Panc1 (cell line): ENCODE measurements around the gene ADCY2. TPM values are rescaled to one million over a fixed set of nuclear protein-coding genes. Genes with fewer than 3 reads are reported as not detected.

ENCODE experiments used
- ATAC-seq: fragments of 200-7000 bp; cut with Tn5 transposase; 2 replicates; pipeline ENCODE4 v1.9.1; 2020; ENCODE audit warnings: mild to moderate bottlenecking, moderate library complexity
- BruUV-seq: library from RNA; stranded (reverse); fragments of 400-500 nt; replicated peaks from 2 replicates; lab custom pipeline; 2021; lab: Mats Ljungman, UMichigan
- CTCF ChIA-PET: fragments of 300-600 bp; sonication (Branson Sonifier 250); formaldehyde crosslinking; loops from one replicate; lab custom pipeline; 2022; ENCODE audit warnings: antibody characterized with exemption; lab: Charles Lee
- POLR2A ChIA-PET: fragments of 300-600 bp; sonication (Branson Sonifier 250); formaldehyde crosslinking; loops from one replicate; lab custom pipeline; 2022; ENCODE audit warnings: antibody characterized with exemption; lab: Charles Lee
- DNase-seq: peaks from one replicate; pipeline ENCODE4 v3.0.0-alpha.2; 2010; ENCODE audit warnings: low read depth, low spot score
- H3K27ac ChIP-seq: 2 replicates; pipeline ENCODE4 v1.5.1; 2011; ENCODE audit warnings: mild to moderate bottlenecking, low read length, inconsistent platforms
- H3K27me3 ChIP-seq: fragments of 200-500 bp; sonication (Bioruptor generic); 2 replicates; pipeline ENCODE4 v1.6.0; 2014; ENCODE audit warnings: low read length, inconsistent platforms; ENCODE audit not compliant: control insufficient read depth, insufficient read depth
- H3K36me3 ChIP-seq: fragments of 200-500 bp; sonication (Bioruptor generic); 2 replicates; pipeline ENCODE4 v1.5.1; 2014; ENCODE audit warnings: inconsistent platforms, mild to moderate bottlenecking, low read length, moderate library complexity; ENCODE audit not compliant: control insufficient read depth, insufficient read depth
- H3K4me1 ChIP-seq: 2 replicates; pipeline ENCODE4 v1.5.1; 2011; ENCODE audit warnings: inconsistent platforms, mild to moderate bottlenecking, low read length, moderate library complexity; ENCODE audit not compliant: control insufficient read depth, insufficient read depth
- H3K4me3 ChIP-seq, 2 experiments: 2 replicates each; pipeline ENCODE4 v1.5.1; 2011 to 2012; ENCODE audit warnings: low read depth in 2 of 2, low read length in 2 of 2, mild to moderate bottlenecking in 2 of 2, inconsistent platforms in 1 of 2, moderate library complexity in 1 of 2
- H3K9me3 ChIP-seq: fragments of 200-500 bp; sonication (Bioruptor generic); 2 replicates; pipeline ENCODE4 v1.5.1; 2014; ENCODE audit warnings: low read depth, mild to moderate bottlenecking, inconsistent platforms, low read length, moderate library complexity; ENCODE audit not compliant: control insufficient read depth, insufficient read depth
- POLR2AphosphoS5 ChIP-seq: IDR thresholded peaks from 2 replicates; pipeline ENCODE4 v1.6.1; 2012; ENCODE audit warnings: mild to moderate bottlenecking, low read depth, low read length, moderate library complexity
- SIN3A ChIP-seq: IDR thresholded peaks from 2 replicates; pipeline ENCODE4 v1.6.1; 2012; ENCODE audit warnings: low read depth, mild to moderate bottlenecking, low read length, moderate library complexity, borderline replicate concordance; ENCODE audit not compliant: insufficient read depth
- TCF7L2 ChIP-seq: IDR thresholded peaks from 2 replicates; pipeline ENCODE4 v1.6.1; 2011; ENCODE audit warnings: mild to moderate bottlenecking, low read depth, low read length, inconsistent platforms
- in situ Hi-C: cut with HindIII; loops from 2 replicates; pipeline ENCODE4 v1.10.0; 2016; ENCODE audit warnings: low sequenced_read_pairs, low pct_unique_long_range_greater_than_20kb
- intact Hi-C: fragments of 100-400 bp; cut with micrococcal nuclease; formaldehyde crosslinking; loops from one replicate; pipeline ENCODE4 v1.10.0; 2022; ENCODE audit not compliant: unreplicated experiment
- total RNA-seq: library from RNA; stranded (reverse); gene quantifications from one replicate; pipeline ENCODE4 v1.2.1, GENCODE V29; 2021; ENCODE audit not compliant: unreplicated experiment
- TF ChIP-seq, protein P1 (sequence below), 2 experiments: IDR thresholded peaks; 2 replicates each; pipeline ENCODE4 v1.6.1; 2011 to 2012; ENCODE audit warnings: low read depth in 2 of 2, control low read depth in 1 of 2, low read length in 1 of 2, mild to moderate bottlenecking in 1 of 2, moderate library complexity in 1 of 2; ENCODE audit not compliant: insufficient read depth in 1 of 2
- TF ChIP-seq, protein P2 (sequence below): fragments of 450-650 bp; IDR thresholded peaks from 2 replicates; pipeline ENCODE4 v1.5.1; 2017; ENCODE audit warnings: mild to moderate bottlenecking

The ADCY2 gene
- total RNA-seq, 1 experiment from 2014 or later = 0.13 TPM

DNA sequence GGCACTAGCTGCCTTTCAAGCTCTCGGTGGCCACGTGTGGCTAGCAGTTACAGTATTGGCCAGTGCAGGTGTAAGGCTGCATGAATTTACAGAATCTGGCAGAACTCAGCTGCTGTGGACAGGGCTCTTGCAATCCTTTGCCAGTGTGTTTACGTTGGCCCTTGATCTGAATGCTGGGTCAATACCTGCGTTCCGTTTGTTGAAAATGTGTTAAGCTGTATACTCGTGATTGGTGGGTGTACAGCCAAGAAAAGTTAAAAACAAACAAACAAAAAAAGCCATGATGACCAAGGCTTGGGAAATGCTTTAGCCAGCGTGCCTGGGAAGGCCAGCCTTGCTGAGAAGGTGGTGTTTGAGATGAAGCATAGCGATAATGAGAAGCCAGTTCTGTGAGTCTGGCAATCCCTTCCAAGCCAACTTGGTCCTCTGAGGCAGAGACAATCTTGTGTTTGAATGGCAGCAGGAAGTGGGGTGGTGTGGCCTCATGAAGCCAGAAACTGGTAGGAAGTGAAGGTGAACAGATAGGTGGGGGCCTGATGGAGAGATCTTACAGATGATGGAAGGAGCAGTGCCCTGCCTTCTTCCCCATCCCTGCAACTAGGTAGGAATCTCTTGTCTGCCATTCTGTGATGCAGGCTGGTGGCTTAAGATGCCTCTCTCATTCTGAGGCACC, 455.8 kb downstream of the ADCY2 start:
- BruUV-seq = no TSS peak
- 0 out of 2 replicates have a peak, but pooled peaks have one; percentile 28 for ATAC-seq
- intact Hi-C loops (no loop called here), in situ Hi-C loops (no loop called here)
- CTCF ChIA-PET = no interaction called here
- no peak for TF ChIP-seq SIN3A
- TF ChIP-seq TCF7L2 = no peak
- TF ChIP-seq, protein P1, sequence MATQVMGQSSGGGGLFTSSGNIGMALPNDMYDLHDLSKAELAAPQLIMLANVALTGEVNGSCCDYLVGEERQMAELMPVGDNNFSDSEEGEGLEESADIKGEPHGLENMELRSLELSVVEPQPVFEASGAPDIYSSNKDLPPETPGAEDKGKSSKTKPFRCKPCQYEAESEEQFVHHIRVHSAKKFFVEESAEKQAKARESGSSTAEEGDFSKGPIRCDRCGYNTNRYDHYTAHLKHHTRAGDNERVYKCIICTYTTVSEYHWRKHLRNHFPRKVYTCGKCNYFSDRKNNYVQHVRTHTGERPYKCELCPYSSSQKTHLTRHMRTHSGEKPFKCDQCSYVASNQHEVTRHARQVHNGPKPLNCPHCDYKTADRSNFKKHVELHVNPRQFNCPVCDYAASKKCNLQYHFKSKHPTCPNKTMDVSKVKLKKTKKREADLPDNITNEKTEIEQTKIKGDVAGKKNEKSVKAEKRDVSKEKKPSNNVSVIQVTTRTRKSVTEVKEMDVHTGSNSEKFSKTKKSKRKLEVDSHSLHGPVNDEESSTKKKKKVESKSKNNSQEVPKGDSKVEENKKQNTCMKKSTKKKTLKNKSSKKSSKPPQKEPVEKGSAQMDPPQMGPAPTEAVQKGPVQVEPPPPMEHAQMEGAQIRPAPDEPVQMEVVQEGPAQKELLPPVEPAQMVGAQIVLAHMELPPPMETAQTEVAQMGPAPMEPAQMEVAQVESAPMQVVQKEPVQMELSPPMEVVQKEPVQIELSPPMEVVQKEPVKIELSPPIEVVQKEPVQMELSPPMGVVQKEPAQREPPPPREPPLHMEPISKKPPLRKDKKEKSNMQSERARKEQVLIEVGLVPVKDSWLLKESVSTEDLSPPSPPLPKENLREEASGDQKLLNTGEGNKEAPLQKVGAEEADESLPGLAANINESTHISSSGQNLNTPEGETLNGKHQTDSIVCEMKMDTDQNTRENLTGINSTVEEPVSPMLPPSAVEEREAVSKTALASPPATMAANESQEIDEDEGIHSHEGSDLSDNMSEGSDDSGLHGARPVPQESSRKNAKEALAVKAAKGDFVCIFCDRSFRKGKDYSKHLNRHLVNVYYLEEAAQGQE (IDR thresholded peaks at IDR 0.05; ENCODE audit: insufficient read depth in 1 of 2, low read depth in 2 of 2, low read length in 1 of 2) = no peak
- TF ChIP-seq POLR2AphosphoS5 = no peak
- TF ChIP-seq, protein P2, sequence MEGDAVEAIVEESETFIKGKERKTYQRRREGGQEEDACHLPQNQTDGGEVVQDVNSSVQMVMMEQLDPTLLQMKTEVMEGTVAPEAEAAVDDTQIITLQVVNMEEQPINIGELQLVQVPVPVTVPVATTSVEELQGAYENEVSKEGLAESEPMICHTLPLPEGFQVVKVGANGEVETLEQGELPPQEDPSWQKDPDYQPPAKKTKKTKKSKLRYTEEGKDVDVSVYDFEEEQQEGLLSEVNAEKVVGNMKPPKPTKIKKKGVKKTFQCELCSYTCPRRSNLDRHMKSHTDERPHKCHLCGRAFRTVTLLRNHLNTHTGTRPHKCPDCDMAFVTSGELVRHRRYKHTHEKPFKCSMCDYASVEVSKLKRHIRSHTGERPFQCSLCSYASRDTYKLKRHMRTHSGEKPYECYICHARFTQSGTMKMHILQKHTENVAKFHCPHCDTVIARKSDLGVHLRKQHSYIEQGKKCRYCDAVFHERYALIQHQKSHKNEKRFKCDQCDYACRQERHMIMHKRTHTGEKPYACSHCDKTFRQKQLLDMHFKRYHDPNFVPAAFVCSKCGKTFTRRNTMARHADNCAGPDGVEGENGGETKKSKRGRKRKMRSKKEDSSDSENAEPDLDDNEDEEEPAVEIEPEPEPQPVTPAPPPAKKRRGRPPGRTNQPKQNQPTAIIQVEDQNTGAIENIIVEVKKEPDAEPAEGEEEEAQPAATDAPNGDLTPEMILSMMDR = no peak
- no peak for DNase-seq
- H3K4me3 ChIP-seq = peak overlapping the region in 1 of 2 experiments; percentile 53; a peak in 1 of 4 replicates
- H3K27me3 ChIP-seq = no peaks in the 10 kb centered on the region
- no peaks in the 10 kb centered on the region; the same call in 1 of the 2 replicates for H3K4me1 ChIP-seq
- H3K36me3 ChIP-seq = no peaks in the 10 kb centered on the region
- no peaks in the 10 kb centered on the region for H3K9me3 ChIP-seq
- no peak overlapping the region for H3K27ac ChIP-seq
- POLR2A ChIA-PET = no interaction called here

DNA sequence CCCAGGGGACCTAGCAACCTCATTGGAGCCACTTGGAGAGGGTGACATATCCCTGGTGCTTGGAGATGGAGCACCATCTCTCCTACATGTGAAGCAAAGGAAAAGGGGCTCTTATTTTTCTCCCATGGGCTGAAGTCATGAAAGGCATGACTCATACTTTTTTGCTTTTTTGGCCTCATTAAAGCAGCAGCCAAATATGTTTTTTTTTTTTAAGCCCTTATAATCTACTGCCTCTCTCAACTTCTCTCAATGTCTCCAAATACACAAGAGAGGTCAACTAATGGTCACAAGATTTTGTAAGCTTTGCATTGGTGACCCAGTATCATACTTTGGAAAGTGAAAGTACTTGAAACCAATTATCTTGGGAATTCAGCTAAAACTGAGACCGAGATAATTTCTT, 456.6 kb downstream of the ADCY2 start:
- in situ Hi-C loops = no loop called here
- no peak for ATAC-seq
- H3K9me3 ChIP-seq = no peaks in the 10 kb centered on the region
- ChIA-PET CTCF (no interaction called here), POLR2A (no interaction called here)
- no peak for DNase-seq
- H3K27me3 ChIP-seq = no peaks in the 10 kb centered on the region
- no TSS peak for BruUV-seq
- H3K4me1 ChIP-seq = no peaks in the 10 kb centered on the region; the same call in 1 of the 2 replicates
- no peaks in the 10 kb centered on the region for H3K36me3 ChIP-seq
- TF ChIP-seq, protein P2 = no peak
- TF ChIP-seq, protein P1 (IDR thresholded peaks at IDR 0.05; ENCODE audit: insufficient read depth in 1 of 2, low read depth in 2 of 2, low read length in 1 of 2) = no peak
- TF ChIP-seq TCF7L2 = no peak
- no peak for TF ChIP-seq SIN3A
- TF ChIP-seq POLR2AphosphoS5 = no peak
- intact Hi-C loops = no loop called here
- no peak overlapping the region for H3K4me3 ChIP-seq
- H3K27ac ChIP-seq = no peak overlapping the region
